Measurements from ENCODE around the gene C16orf92. TPM values are rescaled to one million over a fixed set of nuclear protein-coding genes. Genes with fewer than 3 reads are reported as not detected.

C16orf92 gene
- total RNA-seq, 1 donor from 2014 or later = not detected

GRCh38 chr16:30006095-30006473, 16.9 kb upstream of the C16orf92 start:
- Mint-ChIP-seq H3K36me3 (ENCODE audit: low read depth) (no peaks in the 10 kb centered on the region), H3K4me3 (ENCODE audit: unreplicated experiment) (no peak overlapping the region), H3K27ac (ENCODE audit: unreplicated experiment) (no peak overlapping the region), H3K9me3 (ENCODE audit: low read depth) (no peaks in the 10 kb centered on the region), H3K4me1 (ENCODE audit: low read depth) (peaks cover 4% of the 10 kb centered on the region), H3K27me3 (ENCODE audit: low read depth) (peaks cover 11% of the 10 kb centered on the region)
- DNase-seq (ENCODE audit: low spot score) = peak; percentile 90
- TF ChIP-seq CTCF (IDR thresholded peaks at IDR 0.05) = no peak

GRCh38 chr16:30006659-30007377, 16.2 kb upstream of the C16orf92 start:
- peaks cover 11% of the 10 kb centered on the region for H3K27me3 Mint-ChIP-seq (ENCODE audit: low read depth)
- H3K4me3 Mint-ChIP-seq (ENCODE audit: unreplicated experiment) = no peak overlapping the region
- no peak for TF ChIP-seq CTCF (IDR thresholded peaks at IDR 0.05)
- peak; percentile 93 for DNase-seq (ENCODE audit: low spot score)
- H3K4me1 Mint-ChIP-seq (ENCODE audit: low read depth) = peaks cover 5% of the 10 kb centered on the region
- no peaks in the 10 kb centered on the region for H3K36me3 Mint-ChIP-seq (ENCODE audit: low read depth)
- H3K27ac Mint-ChIP-seq (ENCODE audit: unreplicated experiment) = no peak overlapping the region
- no peaks in the 10 kb centered on the region for H3K9me3 Mint-ChIP-seq (ENCODE audit: low read depth)

- H3K27ac Mint-ChIP-seq (ENCODE audit: unreplicated experiment) = no peak overlapping the region
- no peak for TF ChIP-seq CTCF (IDR thresholded peaks at IDR 0.05)
Measured at GRCh38 chr16:30007378-30007895, 15.6 kb upstream of the C16orf92 start.

GRCh38 chr16:30009085-30009862, 13.7 kb upstream of the C16orf92 start:
- no peak for DNase-seq (ENCODE audit: low spot score)
- no peak overlapping the region for H3K4me3 Mint-ChIP-seq (ENCODE audit: unreplicated experiment)
- no peaks in the 10 kb centered on the region for H3K36me3 Mint-ChIP-seq (ENCODE audit: low read depth)
- H3K27ac Mint-ChIP-seq (ENCODE audit: unreplicated experiment) = no peak overlapping the region
- peaks cover 14% of the 10 kb centered on the region for H3K27me3 Mint-ChIP-seq (ENCODE audit: low read depth)
- H3K4me1 Mint-ChIP-seq (ENCODE audit: low read depth) = peaks cover 9% of the 10 kb centered on the region
- no peak for TF ChIP-seq CTCF (IDR thresholded peaks at IDR 0.05)
- no peaks in the 10 kb centered on the region for H3K9me3 Mint-ChIP-seq (ENCODE audit: low read depth)

More at GRCh38 chr16:30007378-30007895, 15.6 kb upstream of the C16orf92 start:
- DNase-seq (ENCODE audit: low spot score) = no peak
- Mint-ChIP-seq H3K4me3 (ENCODE audit: unreplicated experiment) (no peak overlapping the region), H3K36me3 (ENCODE audit: low read depth) (no peaks in the 10 kb centered on the region), H3K9me3 (ENCODE audit: low read depth) (no peaks in the 10 kb centered on the region), H3K27me3 (ENCODE audit: low read depth) (peaks cover 14% of the 10 kb centered on the region), H3K4me1 (ENCODE audit: low read depth) (peaks cover 9% of the 10 kb centered on the region)

All from chondrocyte (in vitro differentiated cells).